HepG2 (cell line): ENCODE data around the gene LRRC32. TPM values are rescaled to one million over a fixed set of nuclear protein-coding genes. Genes with fewer than 3 reads are reported as not detected.

Source experiments
- ATAC-seq: fragments of 200-7000 bp; cut with Tn5 transposase; 3 replicates; pipeline ENCODE4 v1.9.1; 2020; ENCODE audit warnings: mild to moderate bottlenecking, moderate library complexity
- BruUV-seq: library from RNA; stranded (reverse); fragments of 400-500 nt; replicated peaks from 2 replicates; lab custom pipeline; 2021; lab: Mats Ljungman, UMichigan
- CTCF ChIA-PET: fragments of 300-600 bp; formaldehyde crosslinking; extraction: SDS; loops from one replicate; lab custom pipeline; 2021; ENCODE audit warnings: low total read pairs, inconsistent platforms, low intra/inter-chr PET ratio; lab: Yijun Ruan, JAX
- POLR2A ChIA-PET: fragments of 350-600 bp; sonication (Branson Sonifier 250); formaldehyde crosslinking; loops from one replicate; lab custom pipeline; 2020; ENCODE audit warnings: antibody characterized with exemption, inconsistent platforms; lab: Yijun Ruan, JAX
- DNase-seq: peaks from one replicate; pipeline ENCODE4 v3.0.0-alpha.2; 2015; ENCODE audit warnings: low spot score
- FAIRE-seq: peaks from 3 replicates; lab custom pipeline; 2011; peaks lifted over from hg19 to GRCh38; lab: Jason Lieb, UNC
- H2AFZ ChIP-seq: one replicate; pipeline ENCODE4 v1.6.1; 2011; ENCODE audit warnings: low read length, inconsistent platforms
- H3K27ac ChIP-seq: fragments of 300-600 bp; 3 replicates; pipeline ENCODE4 v1.8.0; 2011; ENCODE audit warnings: mixed run types, mild to moderate bottlenecking, mixed read lengths, low read length, inconsistent platforms; ENCODE audit not compliant: insufficient read depth; ENCODE audit errors: extremely low read length
- H3K27me3 ChIP-seq, 2 experiments: fragments of 200-600 bp in 1 of 2; 2 replicates in 1 of 2; 3 replicates in 1 of 2; pipeline versions ENCODE4 v1.6.0 to v1.8.0; 2011; ENCODE audit warnings: low read length in 2 of 2, mild to moderate bottlenecking in 2 of 2, moderate library complexity in 2 of 2, inconsistent platforms in 1 of 2; ENCODE audit not compliant: insufficient read depth in 2 of 2, control insufficient read depth in 1 of 2
- H3K36me3 ChIP-seq, 2 experiments: fragments of 200-600 bp in 1 of 2; replicated peaks in 1 of 2; 2 replicates in 1 of 2; 3 replicates in 1 of 2; pipeline versions ENCODE4 v1.5.1 to v1.8.0; 2011; ENCODE audit warnings: low read length in 2 of 2, inconsistent platforms in 1 of 2; ENCODE audit not compliant: insufficient read depth in 2 of 2, control insufficient read depth in 1 of 2
- H3K4me1 ChIP-seq: 2 replicates; pipeline ENCODE4 v1.5.1; 2012; ENCODE audit warnings: low read length, inconsistent platforms; ENCODE audit not compliant: insufficient read depth
- H3K4me2 ChIP-seq: 2 replicates; pipeline ENCODE4 v1.6.0; 2011; ENCODE audit warnings: low read depth, low read length, inconsistent platforms
- H3K4me3 ChIP-seq, 3 experiments: fragments of 200-600 bp in 1 of 3; sonication (generic), shearing (Covaris generic) in 1 of 3; replicated peaks in 1 of 3; 2 replicates each; pipeline ENCODE4 v1.5.1; 2011 to 2016; ENCODE audit warnings: low read length in 3 of 3, inconsistent platforms in 2 of 3, low read depth in 2 of 3, mild to moderate bottlenecking in 2 of 3, control low read depth in 1 of 3, mixed read lengths in 1 of 3; ENCODE audit not compliant: insufficient read depth in 1 of 3
- H3K79me2 ChIP-seq: one replicate; pipeline ENCODE4 v1.6.1; 2011; ENCODE audit warnings: low read length, inconsistent platforms; ENCODE audit not compliant: insufficient read depth
- H3K9ac ChIP-seq: 2 replicates; pipeline ENCODE4 v1.6.0; 2011; ENCODE audit warnings: mild to moderate bottlenecking, low read depth, low read length, inconsistent platforms; ENCODE audit not compliant: insufficient read depth
- H3K9me3 ChIP-seq: 2 replicates; pipeline ENCODE4 v1.5.1; 2012; ENCODE audit warnings: mild to moderate bottlenecking, low read length
- H4K20me1 ChIP-seq: 2 replicates; pipeline ENCODE4 v1.6.0; 2011; ENCODE audit warnings: inconsistent platforms, mild to moderate bottlenecking, low read length, moderate library complexity; ENCODE audit not compliant: insufficient read depth
- HOXD1 ChIP-seq: sonication (generic); formaldehyde crosslinking; IDR thresholded peaks from 2 replicates; pipeline ENCODE4 v1.5.0; 2020; ENCODE audit warnings: missing genetic modification reagents
- IRX3 ChIP-seq: sonication (generic); formaldehyde crosslinking; IDR thresholded peaks from 2 replicates; pipeline ENCODE4 v1.8.1; 2023; ENCODE audit warnings: mild to moderate bottlenecking, low read depth, missing genetic modification reagents, borderline replicate concordance
- JARID2 ChIP-seq: sonication (generic); formaldehyde crosslinking; IDR thresholded peaks from 2 replicates; pipeline ENCODE4 v1.8.1; 2023; ENCODE audit warnings: missing genetic modification reagents, inconsistent platforms; ENCODE audit not compliant: insufficient replicate concordance
- SOX13 ChIP-seq, 3 experiments: fragments of 450-650 bp in 1 of 3; sonication (generic) in 1 of 3; formaldehyde crosslinking in 1 of 3; IDR thresholded peaks in 2 of 3; conservative IDR thresholded peaks in 1 of 3; 2 replicates each; pipeline versions ENCODE4 v1.5.0 to v1.6.1; 2016 to 2020; ENCODE audit warnings: antibody characterized with exemption in 1 of 3, mild to moderate bottlenecking in 1 of 3, missing compliant biosample characterization in 1 of 3, missing genetic modification reagents in 1 of 3, moderate library complexity in 1 of 3
- TEAD3 ChIP-seq: optimal IDR thresholded peaks from 2 replicates; pipeline ENCODE3; 2016; ENCODE audit warnings: borderline replicate concordance
- ZIK1 ChIP-seq: sonication (generic); formaldehyde crosslinking; IDR thresholded peaks from 2 replicates; pipeline ENCODE4 v1.5.0; 2020; ENCODE audit warnings: mild to moderate bottlenecking, low read depth, missing genetic modification reagents, borderline replicate concordance
- ZNF251 ChIP-seq: sonication (generic); formaldehyde crosslinking; IDR thresholded peaks from 2 replicates; pipeline ENCODE4 v1.9.0; 2021; ENCODE audit warnings: mild to moderate bottlenecking, missing genetic modification reagents
- ZNF816 ChIP-seq: sonication (generic); formaldehyde crosslinking; IDR thresholded peaks from 2 replicates; pipeline ENCODE4 v1.8.0; 2022; ENCODE audit warnings: missing genetic modification reagents, mild to moderate bottlenecking, borderline replicate concordance
- WGBS: methylation state at CpG from one replicate; pipeline ENCODE4 v1.1.6; 2017; ENCODE audit warnings: low lambda C conversion rate; 5-methylcytosine and 5-hydroxymethylcytosine counted together
- in situ Hi-C: cut with HindIII; loops from 2 replicates; pipeline ENCODE4 v1.10.0; 2017; ENCODE audit warnings: low pct_unique_long_range_greater_than_20kb; ENCODE audit not compliant: extremely low pct_ligation_motif_present
- intact Hi-C: fragments of 100-400 bp; cut with micrococcal nuclease; formaldehyde crosslinking; loops from one replicate; pipeline ENCODE4 v1.10.0; 2022; ENCODE audit not compliant: unreplicated experiment
- polyA plus RNA-seq, 8 experiments: library from polyadenylated mRNA; depleted of rRNA in 3 of 8; stranded (reverse) in 7 of 8; unstranded in 1 of 8; fragments of >200 nt; fragmentation: Illumina TruSeq in 4 of 8; extraction: Trizol in 4 of 8; gene quantifications; 2 replicates each; pipeline versions ENCODE4 v1.2.1 to v1.2.3, GENCODE V29; 2011 to 2016; ENCODE audit warnings: low read depth in 4 of 8, missing spikeins in 1 of 8, mixed read lengths in 1 of 8; ENCODE audit not compliant: insufficient read depth in 1 of 8
- total RNA-seq, 5 experiments: library from RNA; depleted of rRNA; stranded (reverse); fragments of >200 nt; fragmentation: Illumina TruSeq; extraction: Trizol; gene quantifications; 2 replicates each; pipeline ENCODE4 v1.2.3, GENCODE V29; 2016; ENCODE audit warnings: low read depth in 1 of 5
- TF ChIP-seq, protein P1 (sequence below): sonication (generic); formaldehyde crosslinking; IDR thresholded peaks from 2 replicates; pipeline ENCODE4 v1.4.0; 2020; ENCODE audit warnings: missing genetic modification reagents; ENCODE audit errors: not compliant biosample characterization
- TF ChIP-seq, protein P2 (sequence below): sonication (generic); formaldehyde crosslinking; IDR thresholded peaks from 2 replicates; pipeline ENCODE4 v1.8.0; 2022; ENCODE audit warnings: low read depth, missing genetic modification reagents
- TF ChIP-seq, protein P3 (sequence below): sonication (generic); formaldehyde crosslinking; IDR thresholded peaks from 2 replicates; pipeline ENCODE4 v1.4.0; 2020; ENCODE audit warnings: low read depth, mild to moderate bottlenecking, missing genetic modification reagents
- TF ChIP-seq, protein P4 (sequence below): sonication (generic); formaldehyde crosslinking; IDR thresholded peaks from 2 replicates; pipeline ENCODE4 v1.8.1; 2023; ENCODE audit warnings: missing genetic modification reagents, mild to moderate bottlenecking, borderline replicate concordance

Gene LRRC32
- total and polyA plus RNA-seq, 2 of the 13 experiments (the other 11 are each of a cell fraction or from before 2014, with no cell fraction given), result 0.07 TPM; not detected in 1

DNA sequence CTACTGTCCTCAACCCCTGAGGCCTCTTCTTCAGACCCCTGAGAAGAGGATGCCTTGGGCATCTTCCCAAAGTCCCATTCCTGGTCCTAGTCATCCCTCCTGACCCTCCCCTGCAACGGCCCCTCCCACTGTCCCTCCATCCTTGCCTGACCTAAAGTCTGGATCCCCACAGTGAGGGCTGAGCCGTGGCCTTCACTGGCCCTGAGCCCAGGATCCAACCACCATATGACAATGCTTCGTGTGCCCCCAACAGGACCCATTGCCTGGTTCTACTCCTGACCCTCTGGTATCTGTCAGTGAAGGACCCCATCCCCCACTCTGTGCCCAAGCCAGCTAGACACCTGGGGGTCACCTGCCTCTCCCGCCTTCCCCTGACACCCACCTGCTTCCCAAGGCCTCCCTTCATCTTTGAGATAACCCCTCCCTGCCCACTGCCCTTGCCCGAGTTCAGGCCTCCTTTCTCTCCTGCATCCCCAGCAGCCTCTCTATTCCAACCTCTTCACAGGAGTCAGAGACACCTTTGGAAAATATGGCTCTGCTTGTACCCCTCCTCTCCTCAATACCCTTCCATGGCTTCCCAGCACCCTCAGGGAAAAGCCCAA lies 48.0 kb downstream of the LRRC32 start:
- Histone ChIP-seq H2AFZ (no peak overlapping the region), H3K79me2 (no peaks in the 10 kb centered on the region), H3K4me3 (no peak overlapping the region), H3K36me3 (no peaks in the 10 kb centered on the region), H3K9me3 (no peaks in the 10 kb centered on the region), H3K4me2 (no peak overlapping the region), H3K9ac (no peak overlapping the region), H3K4me1 (no peaks in the 10 kb centered on the region), H3K27me3 (peaks cover 7 to 11% of the 10 kb centered on the region in 2 experiments), H4K20me1 (no peaks in the 10 kb centered on the region), H3K27ac (no peak overlapping the region)
- ChIA-PET POLR2A (no interaction called here), CTCF (no interaction called here)
- ATAC-seq, result no peak
- in situ Hi-C loops (no loop called here), intact Hi-C loops (no loop called here)
- TF ChIP-seq TEAD3 (no peak), ZNF816 (CRISPR knock-in tag) (no peak), ZIK1 (no peak), ZNF251 (CRISPR knock-in tag) (no peak), IRX3 (no peak), HOXD1 (no peak), JARID2 (CRISPR knock-in tag) (no peak), SOX13 (IDR thresholded peaks at IDR 0.05) (no peak), SOX13 (CRISPR knock-in tag; conservative IDR thresholded peaks at IDR 0.05 in 1 of 2, IDR thresholded peaks at IDR 0.05 in 1 of 2) (no peak)
- TF ChIP-seq, protein P1, sequence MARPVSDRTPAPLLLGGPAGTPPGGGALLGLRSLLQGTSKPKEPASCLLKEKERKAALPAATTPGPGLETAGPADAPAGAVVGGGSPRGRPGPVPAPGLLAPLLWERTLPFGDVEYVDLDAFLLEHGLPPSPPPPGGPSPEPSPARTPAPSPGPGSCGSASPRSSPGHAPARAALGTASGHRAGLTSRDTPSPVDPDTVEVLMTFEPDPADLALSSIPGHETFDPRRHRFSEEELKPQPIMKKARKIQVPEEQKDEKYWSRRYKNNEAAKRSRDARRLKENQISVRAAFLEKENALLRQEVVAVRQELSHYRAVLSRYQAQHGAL (CRISPR knock-in tag), result no peak
- TF ChIP-seq, protein P2, sequence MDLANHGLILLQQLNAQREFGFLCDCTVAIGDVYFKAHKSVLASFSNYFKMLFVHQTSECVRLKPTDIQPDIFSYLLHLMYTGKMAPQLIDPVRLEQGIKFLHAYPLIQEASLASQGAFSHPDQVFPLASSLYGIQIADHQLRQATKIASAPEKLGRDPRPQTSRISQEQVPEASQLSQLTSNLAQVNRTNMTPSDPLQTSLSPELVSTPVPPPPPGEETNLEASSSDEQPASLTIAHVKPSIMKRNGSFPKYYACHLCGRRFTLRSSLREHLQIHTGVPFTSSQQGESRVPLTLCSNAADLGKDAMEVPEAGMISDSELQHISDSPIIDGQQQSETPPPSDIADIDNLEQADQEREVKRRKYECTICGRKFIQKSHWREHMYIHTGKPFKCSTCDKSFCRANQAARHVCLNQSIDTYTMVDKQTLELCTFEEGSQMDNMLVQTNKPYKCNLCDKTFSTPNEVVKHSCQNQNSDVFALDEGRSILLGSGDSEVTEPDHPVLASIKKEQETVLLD (CRISPR knock-in tag), result no peak
- TF ChIP-seq, protein P3, sequence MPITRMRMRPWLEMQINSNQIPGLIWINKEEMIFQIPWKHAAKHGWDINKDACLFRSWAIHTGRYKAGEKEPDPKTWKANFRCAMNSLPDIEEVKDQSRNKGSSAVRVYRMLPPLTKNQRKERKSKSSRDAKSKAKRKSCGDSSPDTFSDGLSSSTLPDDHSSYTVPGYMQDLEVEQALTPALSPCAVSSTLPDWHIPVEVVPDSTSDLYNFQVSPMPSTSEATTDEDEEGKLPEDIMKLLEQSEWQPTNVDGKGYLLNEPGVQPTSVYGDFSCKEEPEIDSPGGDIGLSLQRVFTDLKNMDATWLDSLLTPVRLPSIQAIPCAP (CRISPR knock-in tag), result no peak
- TF ChIP-seq, protein P4, sequence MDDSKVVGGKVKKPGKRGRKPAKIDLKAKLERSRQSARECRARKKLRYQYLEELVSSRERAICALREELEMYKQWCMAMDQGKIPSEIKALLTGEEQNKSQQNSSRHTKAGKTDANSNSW (CRISPR knock-in tag), result no peak
- no TSS peak for BruUV-seq
- DNase-seq, result no peak
- 15% methylated on average over 3 of the region's 5 CpGs for WGBS
- no peak for FAIRE-seq
